Right renal pelvis (tissue), 4 donors: Measurements from ENCODE around the gene SRGAP2C. TPM values are rescaled to one million over a fixed set of nuclear protein-coding genes. Genes with fewer than 3 reads are reported as not detected.
A peak's percentile ranks its signal among the peaks of the same experiment; 100 is the strongest.
"Not testable (repeated sequence)": the region's sequence is repeated elsewhere in the genome, so short reads cannot be mapped to it uniquely, and the experiment has no call there.

Source experiments
- DNase-seq, 4 donors: peaks; one replicate each; pipeline ENCODE4 v3.0.0-alpha.2; 2013; ENCODE audit warnings: low read depth in 4 of 4, low spot score in 3 of 4, missing footprints in 1 of 4
- polyA plus RNA-seq, 4 donors: library from polyadenylated mRNA; unstranded; fragments of 120-200 nt; gene quantifications; one replicate each; pipeline ENCODE4 v1.2.1, GENCODE V29; 2013; ENCODE audit not compliant: insufficient read length in 4 of 4

Gene SRGAP2C
- polyA plus RNA-seq, result 10 to 100 TPM; 18.9 to 26.5 (median 22.9) TPM

DNA sequence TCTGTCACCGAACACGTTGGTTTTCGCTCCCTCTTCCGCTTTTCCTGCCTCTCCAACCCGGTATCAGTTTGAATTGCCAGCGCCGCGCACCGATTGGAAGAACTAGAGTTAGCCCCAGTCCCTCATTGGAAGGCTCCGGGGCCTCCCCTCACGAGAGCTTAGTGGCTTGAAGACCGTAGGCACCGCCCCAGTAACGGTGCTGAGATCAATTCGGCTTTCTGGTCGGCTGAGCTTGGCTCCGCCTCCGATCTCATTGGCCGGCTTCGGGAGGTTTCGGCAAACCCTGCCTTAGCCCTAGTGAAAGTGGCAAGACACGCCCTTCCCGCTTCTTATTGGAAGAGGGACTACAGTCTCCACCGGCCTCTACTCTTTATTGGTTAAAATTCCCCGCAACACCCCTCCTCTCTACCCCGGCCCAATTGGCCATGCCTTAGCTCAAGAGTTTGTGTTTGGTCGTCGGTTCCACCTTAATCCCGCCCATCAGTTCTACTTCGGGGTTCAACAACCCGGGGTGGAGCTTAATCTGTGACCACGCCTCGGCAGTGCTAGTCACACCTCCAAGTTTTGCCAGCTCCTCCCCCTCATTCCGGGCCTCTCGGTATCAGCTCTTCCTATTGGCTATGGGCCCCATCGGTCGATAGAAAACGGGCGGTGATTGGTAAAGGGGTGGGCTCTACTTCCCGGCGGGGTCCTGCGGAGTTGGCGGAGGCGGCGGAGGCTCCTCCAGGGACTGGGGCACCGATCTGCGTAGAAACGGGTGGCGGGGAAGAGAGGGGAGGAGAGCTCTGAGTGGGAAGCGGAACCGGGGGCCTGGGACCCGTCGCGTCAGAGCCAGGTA is at the start of gene SRGAP2C, which contains the start of gene FAM72B:
SRGAP2C (plus strand) TSS at position 686 of the 838 bp plus-strand sequence. CDS start 2,472 bp downstream, outside the sequence.
FAM72B (minus strand) TSS at position 51 of the 838 bp plus-strand sequence. CDS start 851 bp downstream, outside the sequence.
- peak; percentile 71 to 92 (median 88) for DNase-seq

DNA sequence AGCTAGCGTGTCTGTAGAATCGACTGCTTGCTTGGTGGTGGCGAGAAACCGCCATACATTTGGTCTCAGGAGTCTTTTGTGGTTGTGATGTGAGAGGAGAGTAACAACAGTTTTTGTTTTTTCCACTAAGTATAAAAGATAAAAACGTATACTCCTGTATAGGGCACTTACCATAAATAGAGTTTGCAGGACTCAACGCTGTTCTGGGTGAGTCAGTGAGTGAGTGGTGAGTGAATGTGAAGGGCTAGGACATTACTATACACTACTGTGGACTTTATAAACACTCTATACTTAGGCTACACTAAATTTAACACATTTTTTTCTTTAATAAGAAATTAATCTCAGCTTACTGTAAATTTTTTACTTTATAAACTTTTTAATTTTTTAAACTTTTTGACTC is 44.4 kb upstream of the SRGAP2C start:
- not testable (repeated sequence) for DNase-seq

GRCh38 chr1:121148489-121149190 is 36.1 kb upstream of the SRGAP2C start:
- not testable (repeated sequence) for DNase-seq

- not testable (repeated sequence) for DNase-seq
Measured at GRCh38 chr1:121151294-121151693, 33.5 kb upstream of the SRGAP2C start.

GRCh38 chr1:121152788-121153187 is 32.0 kb upstream of the SRGAP2C start:
- DNase-seq, result not testable (repeated sequence)

GRCh38 chr1:121154811-121155210 is 30.0 kb upstream of the SRGAP2C start:
- not testable (repeated sequence) for DNase-seq

GRCh38 chr1:121155671-121156358 is 29.0 kb upstream of the SRGAP2C start:
- DNase-seq, result not testable (repeated sequence)

- not testable (repeated sequence) for DNase-seq
Measured at GRCh38 chr1:121156958-121157603, 27.7 kb upstream of the SRGAP2C start.

- DNase-seq, result not testable (repeated sequence)
Measured at GRCh38 chr1:121157609-121158008, 27.2 kb upstream of the SRGAP2C start.

DNA sequence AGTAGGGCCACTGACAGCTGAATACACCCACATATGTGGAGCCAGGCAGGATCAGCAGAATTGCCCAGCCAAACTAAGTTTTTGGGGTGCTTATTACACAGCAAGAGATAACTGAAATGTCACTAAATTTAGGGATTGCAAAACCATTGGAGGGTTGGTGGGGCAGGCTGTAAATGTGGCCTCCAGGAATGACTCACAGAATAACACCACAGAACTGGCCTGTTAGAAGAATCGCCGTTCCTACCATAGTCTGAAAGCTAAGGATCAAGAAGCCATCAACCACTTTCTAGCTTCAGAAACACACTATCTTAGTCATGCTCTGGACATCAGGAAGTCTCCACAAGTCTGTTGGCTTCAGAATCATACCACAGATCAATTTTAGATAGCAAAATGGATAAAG is 24.7 kb upstream of the SRGAP2C start:
- not testable (repeated sequence) for DNase-seq

DNA sequence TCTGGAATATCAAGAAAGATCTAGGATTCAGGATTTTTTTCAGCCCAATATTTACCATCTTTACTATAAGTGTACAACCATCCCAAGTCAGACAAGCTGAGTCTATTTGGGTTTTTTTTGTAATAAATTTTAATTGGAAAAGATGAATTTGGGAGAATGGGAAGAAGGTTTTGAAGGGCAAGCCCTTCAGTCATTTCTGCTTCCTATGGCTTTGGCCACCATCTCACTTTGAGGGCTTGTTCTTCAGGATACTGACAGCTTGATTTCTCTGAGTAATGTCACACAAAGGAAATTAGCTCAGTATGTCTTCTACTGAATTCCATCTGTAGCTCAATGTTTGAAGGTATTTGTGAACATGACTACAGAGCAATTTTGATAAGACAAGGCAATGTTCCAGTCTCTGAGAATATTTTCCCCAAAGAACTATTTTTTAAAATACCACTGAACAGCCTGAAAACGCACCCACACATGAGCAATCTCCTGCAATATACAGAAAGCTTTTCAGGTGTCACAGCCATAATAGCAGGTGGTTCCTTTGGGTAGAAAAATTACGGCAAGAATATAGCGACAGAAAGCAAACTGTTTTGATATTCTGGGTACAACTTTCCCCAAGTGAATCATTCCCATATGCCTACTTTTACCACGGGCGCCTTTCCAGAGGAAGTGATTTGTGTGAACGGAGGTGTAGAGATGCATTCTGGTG is 23.4 kb upstream of the SRGAP2C start:
- not testable (repeated sequence) for DNase-seq

GRCh38 chr1:121163850-121164757 is 20.7 kb upstream of the SRGAP2C start:
- not testable (repeated sequence) for DNase-seq

- not testable (repeated sequence) for DNase-seq
Measured at GRCh38 chr1:121165296-121165695, 19.5 kb upstream of the SRGAP2C start.

DNA sequence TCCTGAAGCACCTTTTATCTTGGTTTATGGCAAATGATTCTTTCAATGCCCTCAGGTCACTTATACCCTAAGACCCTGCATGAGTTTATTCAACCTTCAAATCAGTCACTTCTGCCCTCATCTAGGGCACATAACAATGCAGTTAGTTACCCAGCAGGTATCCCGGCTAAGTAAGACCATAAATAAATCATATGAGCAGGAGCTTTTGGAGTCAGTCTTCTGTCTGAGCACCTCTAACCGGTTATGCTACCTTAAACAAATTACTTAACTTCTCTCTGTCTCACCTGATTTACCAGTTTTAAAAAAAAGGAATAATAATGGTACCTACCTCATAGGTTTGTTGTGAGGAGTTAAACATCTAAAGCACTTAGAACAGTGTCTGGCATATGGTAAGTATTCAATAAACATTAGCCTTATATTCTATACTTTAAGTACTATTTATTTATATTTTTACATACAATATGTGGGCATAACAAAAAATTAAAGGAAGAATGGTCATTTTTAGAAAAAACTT is 17.5 kb upstream of the SRGAP2C start:
- not testable (repeated sequence) for DNase-seq

- not testable (repeated sequence) for DNase-seq
Measured at GRCh38 chr1:121168152-121168668, 16.6 kb upstream of the SRGAP2C start.

- not testable (repeated sequence) for DNase-seq
Measured at GRCh38 chr1:121176649-121177048, 8.1 kb upstream of the SRGAP2C start.

- DNase-seq, result not testable (repeated sequence)
Measured at GRCh38 chr1:121178197-121178596, 6.6 kb upstream of the SRGAP2C start.

DNA sequence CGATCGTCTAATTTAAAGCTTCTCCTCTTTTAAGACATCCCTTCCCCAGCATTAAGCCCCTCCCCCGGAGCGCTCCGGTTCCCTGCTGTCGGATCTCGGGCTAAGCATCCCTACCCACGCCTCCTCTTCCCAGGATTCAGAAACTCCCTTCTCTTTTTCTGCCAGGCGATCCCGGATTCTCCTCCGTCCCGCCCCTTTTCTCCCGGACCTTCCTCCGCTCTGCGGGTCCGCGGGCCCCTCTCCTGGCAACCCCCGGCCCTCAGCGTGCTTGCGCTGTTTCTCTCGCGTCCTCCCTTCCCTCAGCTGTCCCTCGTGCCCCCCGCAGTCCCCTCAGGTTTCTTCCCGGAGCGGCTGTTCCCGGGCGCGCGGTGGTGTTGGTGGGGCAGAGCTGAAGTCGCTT is 908 bp upstream of the SRGAP2C start:
- DNase-seq, result not testable (repeated sequence)
